Epithelial cell of proximal tubule (primary cell): ENCODE data around the gene SLC10A1. TPM values are rescaled to one million over a fixed set of nuclear protein-coding genes. Genes with fewer than 3 reads are reported as not detected.

ENCODE experiments used
- DNase-seq: peaks from one replicate; pipeline ENCODE4 v3.0.0-alpha.2; 2011; ENCODE audit warnings: low read depth
- H3K4me3 ChIP-seq: 2 replicates; pipeline ENCODE4 v1.5.1; 2011; ENCODE audit warnings: low read depth, mild to moderate bottlenecking, low read length
- CTCF ChIP-seq: conservative IDR thresholded peaks from 2 replicates; pipeline ENCODE4 v1.5.1; 2012; ENCODE audit warnings: low read depth, mild to moderate bottlenecking, low read length
- total RNA-seq: library from RNA; depleted of rRNA; stranded (reverse); fragments of >200 nt; gene quantifications from 2 replicates; pipeline ENCODE4 v1.2.3, GENCODE V29; 2015

The SLC10A1 gene
- total RNA-seq, 1 donor from 2014 or later, result not detected

- TF ChIP-seq CTCF, result no peak
- no peak overlapping the region for H3K4me3 ChIP-seq
- DNase-seq, result no peak
These were observed 24.7 kb downstream of the SLC10A1 start for GRCh38 chr14:69772082-69773017.

DNA sequence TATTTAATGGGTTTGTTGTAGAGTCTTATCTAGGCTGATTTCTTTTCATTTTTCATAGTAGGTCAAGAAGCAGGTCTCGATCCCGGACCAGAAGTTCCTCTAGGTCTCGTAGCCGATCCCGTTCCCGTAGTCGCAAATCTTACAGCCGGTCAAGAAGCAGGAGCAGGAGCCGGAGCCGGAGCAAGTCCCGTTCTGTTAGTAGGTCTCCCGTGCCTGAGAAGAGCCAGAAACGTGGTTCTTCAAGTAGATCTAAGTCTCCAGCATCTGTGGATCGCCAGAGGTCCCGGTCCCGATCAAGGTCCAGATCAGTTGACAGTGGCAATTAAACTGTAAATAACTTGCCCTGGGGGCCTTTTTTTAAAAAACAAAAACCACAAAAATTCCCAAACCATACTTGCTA lies 25.9 kb downstream of the SLC10A1 start:
- no peak for TF ChIP-seq CTCF
- H3K4me3 ChIP-seq, result no peak overlapping the region
- no peak for DNase-seq

GRCh38 chr14:69770559-69770958 lies 26.5 kb downstream of the SLC10A1 start:
- no peak for DNase-seq
- no peak overlapping the region for H3K4me3 ChIP-seq
- no peak for TF ChIP-seq CTCF

DNA sequence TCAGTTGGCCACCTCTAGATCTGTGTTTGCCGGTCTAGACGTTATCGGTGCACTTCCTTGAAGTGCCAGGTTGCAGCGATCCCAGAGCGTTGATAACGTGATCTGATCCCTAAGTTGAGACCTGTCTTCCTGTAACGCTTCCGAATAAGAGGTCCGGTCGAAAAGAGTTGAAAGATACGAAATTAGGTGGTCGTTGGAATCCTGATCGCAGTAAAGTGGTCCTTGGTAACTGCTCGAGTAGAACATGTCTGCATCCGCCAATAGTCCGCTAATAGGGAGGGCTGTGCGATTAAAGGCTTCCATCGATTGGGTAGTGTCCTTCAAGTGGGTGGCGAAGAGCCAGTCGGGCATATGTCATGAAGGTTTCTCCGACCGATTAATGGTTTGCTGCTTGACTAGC lies 27.4 kb downstream of the SLC10A1 start:
- no peak overlapping the region for H3K4me3 ChIP-seq
- no peak for DNase-seq
- no peak for TF ChIP-seq CTCF

- TF ChIP-seq CTCF, result no peak
- no peak for DNase-seq
- H3K4me3 ChIP-seq, result peak overlapping the region; percentile 100
These were observed 28.2 kb downstream of the SLC10A1 start for GRCh38 chr14:69768873-69769272.

- no peak for TF ChIP-seq CTCF
- DNase-seq, result no peak
These were observed 29.6 kb downstream of the SLC10A1 start for GRCh38 chr14:69767369-69767999.

GRCh38 chr14:69766984-69767368 lies 30.1 kb downstream of the SLC10A1 start, which contains the start of gene SRSF5:
Gene SRSF5 (plus strand): TSS chr14:69767142. CDS start chr14:69768157, 1,015 bp downstream.
- peak; percentile 59 for DNase-seq
- TF ChIP-seq CTCF, result no peak
- peak within 1 kb of the TSS; percentile 100 for H3K4me3 ChIP-seq

More at GRCh38 chr14:69767369-69767999, 29.6 kb downstream of the SLC10A1 start:
- peak overlapping the region; percentile 100 for H3K4me3 ChIP-seq
